HFFc6 (cell line): Measurements from ENCODE around the gene CLDND2. TPM values are rescaled to one million over a fixed set of nuclear protein-coding genes. Genes with fewer than 3 reads are reported as not detected.
"Not testable (repeated sequence)": the region's sequence is repeated elsewhere in the genome, so short reads cannot be mapped to it uniquely, and the experiment has no call there.

Source experiments
- DNase-seq: peaks from one replicate; pipeline ENCODE4 v3.0.0-alpha.2; 2018
- H3K27ac Mint-ChIP-seq: 2 replicates; pipeline ENCODE4 v1.8.0; 2020; ENCODE audit warnings: mild to moderate bottlenecking, mixed read lengths
- H3K27me3 Mint-ChIP-seq: 2 replicates; pipeline ENCODE4 v1.8.0; 2021; ENCODE audit warnings: mild to moderate bottlenecking, moderate library complexity, mixed read lengths; ENCODE audit not compliant: insufficient read depth
- H3K36me3 Mint-ChIP-seq: 2 replicates; pipeline ENCODE4 v1.8.0; 2021; ENCODE audit warnings: low read depth, mixed read lengths
- H3K4me1 Mint-ChIP-seq: 2 replicates; pipeline ENCODE4 v1.8.0; 2020; ENCODE audit warnings: low read depth, mixed read lengths
- H3K4me3 Mint-ChIP-seq: 2 replicates; pipeline ENCODE4 v1.8.0; 2020; ENCODE audit warnings: mild to moderate bottlenecking, moderate library complexity, mixed read lengths
- H3K9me3 Mint-ChIP-seq: 2 replicates; pipeline ENCODE4 v1.8.0; 2020; ENCODE audit warnings: mild to moderate bottlenecking, mixed read lengths
- CTCF ChIP-seq: fragments of 200-600 bp; sonication (generic); IDR thresholded peaks from 2 replicates; pipeline ENCODE4 v1.5.0; 2021; ENCODE audit warnings: antibody characterized with exemption, mild to moderate bottlenecking
- total RNA-seq, 6 experiments: library from RNA; stranded (reverse); fragmentation: NEBNext Ultra II Directional; extraction: Animal tissue kit (Norgen Biotek cat#: 25700); gene quantifications; 2 replicates in 1 of 6; 3 replicates in 5 of 6; pipeline ENCODE4 v1.2.3, GENCODE V29; 2021

CLDND2 gene
- total RNA-seq, 6 experiments from 2014 or later = 0.60 to 2.3 (median 0.94) TPM

DNA sequence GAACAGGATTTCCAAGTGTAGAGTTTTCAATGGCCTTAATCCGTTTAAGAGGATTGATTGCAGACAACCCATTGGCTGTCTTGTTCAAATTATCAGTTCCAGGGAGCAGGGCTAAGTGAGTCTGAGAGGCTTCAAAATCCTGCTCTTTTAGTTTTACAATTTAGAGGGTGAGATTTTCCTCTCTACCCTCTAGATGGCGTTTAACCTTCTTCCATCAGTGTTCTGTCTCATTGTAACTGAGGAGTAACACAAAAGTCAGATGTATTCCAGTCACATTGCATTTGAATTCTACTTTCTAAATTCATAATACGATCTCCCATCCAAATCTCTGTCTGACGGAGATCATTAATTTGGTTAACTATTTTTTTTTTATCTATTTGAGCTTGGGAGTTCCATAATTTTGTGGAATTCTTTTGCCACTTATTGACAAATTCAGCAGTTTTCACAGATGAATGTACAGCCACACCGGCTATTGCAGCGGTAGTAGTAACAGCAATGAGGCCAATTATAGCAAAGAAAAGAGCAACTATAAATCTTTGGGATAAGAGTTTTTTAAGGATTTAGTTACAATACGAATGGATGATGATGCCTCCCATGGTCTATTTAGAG lies 29.4 kb upstream of the CLDND2 start:
- H3K27me3 Mint-ChIP-seq = no peaks in the 10 kb centered on the region; the same call in none of the 2 replicates
- H3K4me1 Mint-ChIP-seq = peaks cover 26% of the 10 kb centered on the region
- DNase-seq = peak; percentile 50
- peak; percentile 74 for TF ChIP-seq CTCF
- H3K9me3 Mint-ChIP-seq = peaks cover 17% of the 10 kb centered on the region
- no peak overlapping the region for H3K27ac Mint-ChIP-seq
- H3K36me3 Mint-ChIP-seq = peaks cover 21% of the 10 kb centered on the region
- no peak overlapping the region for H3K4me3 Mint-ChIP-seq

- H3K27me3 Mint-ChIP-seq, H3K9me3 Mint-ChIP-seq, H3K27ac Mint-ChIP-seq, H3K4me3 Mint-ChIP-seq, DNase-seq: not testable (repeated sequence)
- peaks cover 26% of the 10 kb centered on the region for H3K4me1 Mint-ChIP-seq
- H3K36me3 Mint-ChIP-seq = peaks cover 16% of the 10 kb centered on the region
Measured at GRCh38 chr19:51397453-51397852, 28.6 kb upstream of the CLDND2 start.

DNA sequence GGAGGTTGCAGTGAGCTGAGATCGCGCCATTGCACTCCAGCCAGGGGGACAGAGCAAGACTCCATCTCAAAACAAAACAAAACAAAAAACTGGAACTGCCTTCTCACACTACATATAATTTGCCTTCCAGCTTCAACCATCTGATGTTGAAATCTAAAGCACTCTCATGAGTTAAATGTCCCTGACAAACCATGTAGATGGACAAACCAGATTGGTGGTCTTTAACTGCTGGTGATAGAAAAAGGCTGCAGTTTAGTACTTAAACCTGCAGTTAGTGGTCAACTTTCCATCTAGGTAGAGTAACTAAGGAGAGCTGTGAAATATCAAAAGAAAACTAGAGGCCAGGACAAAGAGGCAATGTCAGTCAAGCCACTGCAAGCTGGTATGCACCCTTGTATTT lies 27.4 kb upstream of the CLDND2 start:
- no peak overlapping the region for H3K4me3 Mint-ChIP-seq
- no peak for TF ChIP-seq CTCF
- no peaks in the 10 kb centered on the region for H3K9me3 Mint-ChIP-seq
- DNase-seq = no peak
- H3K27ac Mint-ChIP-seq = no peak overlapping the region
- H3K4me1 Mint-ChIP-seq = peaks cover 26% of the 10 kb centered on the region
- no peaks in the 10 kb centered on the region; the same call in none of the 2 replicates for H3K27me3 Mint-ChIP-seq
- peaks cover 7% of the 10 kb centered on the region for H3K36me3 Mint-ChIP-seq

GRCh38 chr19:51394050-51394836 lies 25.4 kb upstream of the CLDND2 start:
- DNase-seq = peak; percentile 99
- peak overlapping the region; percentile 92 for H3K27ac Mint-ChIP-seq
- H3K27me3 Mint-ChIP-seq = peaks cover 7% of the 10 kb centered on the region; the same call in 1 of the 2 replicates
- peaks cover 26% of the 10 kb centered on the region for H3K4me1 Mint-ChIP-seq
- H3K36me3 Mint-ChIP-seq = no peaks in the 10 kb centered on the region; the same call in 1 of the 2 replicates
- no peak; the same call in 1 of the 2 replicates for TF ChIP-seq CTCF
- peak overlapping the region; percentile 87 for H3K4me3 Mint-ChIP-seq
- H3K9me3 Mint-ChIP-seq = no peaks in the 10 kb centered on the region

- H3K27ac Mint-ChIP-seq = no peak overlapping the region
- no peaks in the 10 kb centered on the region for H3K9me3 Mint-ChIP-seq
- H3K36me3 Mint-ChIP-seq = no peaks in the 10 kb centered on the region; the same call in 1 of the 2 replicates
- peaks cover 20% of the 10 kb centered on the region for H3K4me1 Mint-ChIP-seq
- no peak for DNase-seq
- TF ChIP-seq CTCF = no peak
- no peak overlapping the region for H3K4me3 Mint-ChIP-seq
- peaks cover 7% of the 10 kb centered on the region; the same call in 1 of the 2 replicates for H3K27me3 Mint-ChIP-seq
Measured at GRCh38 chr19:51392701-51393100, 23.9 kb upstream of the CLDND2 start.

DNA sequence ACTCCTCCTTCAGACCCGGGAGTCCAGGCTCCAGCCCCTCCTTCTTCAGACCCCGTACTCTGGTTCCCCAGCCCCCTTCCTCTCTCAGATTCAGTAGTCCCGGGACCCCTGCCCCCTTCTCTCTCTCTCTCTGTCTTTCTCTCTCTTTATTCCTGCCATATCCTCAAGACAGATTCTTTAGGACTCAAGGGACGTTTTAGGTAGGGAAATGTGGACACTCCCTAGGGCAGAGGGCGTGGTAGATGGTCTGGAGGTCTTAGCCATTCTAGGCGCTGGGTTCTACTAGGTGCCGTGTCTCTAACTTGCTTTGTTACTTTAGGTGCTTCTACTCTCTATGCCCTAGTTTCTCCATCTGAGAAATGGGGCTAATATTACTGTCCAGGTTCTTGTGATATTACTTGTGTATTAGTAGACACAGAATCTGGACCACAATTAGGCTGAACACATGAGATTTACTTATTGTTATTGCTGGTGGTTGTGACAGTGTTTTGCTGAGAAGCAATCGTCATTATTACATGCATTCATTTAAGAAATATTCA lies 22.3 kb upstream of the CLDND2 start:
- H3K27ac Mint-ChIP-seq = no peak overlapping the region
- no peak for TF ChIP-seq CTCF
- no peaks in the 10 kb centered on the region; the same call in 1 of the 2 replicates for H3K36me3 Mint-ChIP-seq
- peaks cover 13% of the 10 kb centered on the region for H3K4me1 Mint-ChIP-seq
- H3K9me3 Mint-ChIP-seq = no peaks in the 10 kb centered on the region
- no peak for DNase-seq
- H3K27me3 Mint-ChIP-seq = peaks cover 7% of the 10 kb centered on the region; the same call in 1 of the 2 replicates
- no peak overlapping the region for H3K4me3 Mint-ChIP-seq
